Endometrial microvascular endothelial cells (primary cell): ENCODE measurements around the gene MAP3K3. TPM values are rescaled to one million over a fixed set of nuclear protein-coding genes. Genes with fewer than 3 reads are reported as not detected.
"Not testable (repeated sequence)": the region's sequence is repeated elsewhere in the genome, so short reads cannot be mapped to it uniquely, and the experiment has no call there.

Experiments
- in situ Hi-C: cut with HindIII; loops from 2 replicates; pipeline ENCODE4 v1.10.0; 2017; ENCODE audit warnings: low sequenced_read_pairs, low pct_unique_long_range_greater_than_20kb; ENCODE audit errors: inconsistent ontology term
- total RNA-seq: library from RNA; depleted of rRNA; stranded (reverse); fragments of >200 nt; gene quantifications from one replicate; pipeline ENCODE4 v1.2.3, GENCODE V29; 2015; ENCODE audit errors: inconsistent ontology term

Gene MAP3K3
- total RNA-seq, 1 donor from 2014 or later, result 52.6 TPM

DNA sequence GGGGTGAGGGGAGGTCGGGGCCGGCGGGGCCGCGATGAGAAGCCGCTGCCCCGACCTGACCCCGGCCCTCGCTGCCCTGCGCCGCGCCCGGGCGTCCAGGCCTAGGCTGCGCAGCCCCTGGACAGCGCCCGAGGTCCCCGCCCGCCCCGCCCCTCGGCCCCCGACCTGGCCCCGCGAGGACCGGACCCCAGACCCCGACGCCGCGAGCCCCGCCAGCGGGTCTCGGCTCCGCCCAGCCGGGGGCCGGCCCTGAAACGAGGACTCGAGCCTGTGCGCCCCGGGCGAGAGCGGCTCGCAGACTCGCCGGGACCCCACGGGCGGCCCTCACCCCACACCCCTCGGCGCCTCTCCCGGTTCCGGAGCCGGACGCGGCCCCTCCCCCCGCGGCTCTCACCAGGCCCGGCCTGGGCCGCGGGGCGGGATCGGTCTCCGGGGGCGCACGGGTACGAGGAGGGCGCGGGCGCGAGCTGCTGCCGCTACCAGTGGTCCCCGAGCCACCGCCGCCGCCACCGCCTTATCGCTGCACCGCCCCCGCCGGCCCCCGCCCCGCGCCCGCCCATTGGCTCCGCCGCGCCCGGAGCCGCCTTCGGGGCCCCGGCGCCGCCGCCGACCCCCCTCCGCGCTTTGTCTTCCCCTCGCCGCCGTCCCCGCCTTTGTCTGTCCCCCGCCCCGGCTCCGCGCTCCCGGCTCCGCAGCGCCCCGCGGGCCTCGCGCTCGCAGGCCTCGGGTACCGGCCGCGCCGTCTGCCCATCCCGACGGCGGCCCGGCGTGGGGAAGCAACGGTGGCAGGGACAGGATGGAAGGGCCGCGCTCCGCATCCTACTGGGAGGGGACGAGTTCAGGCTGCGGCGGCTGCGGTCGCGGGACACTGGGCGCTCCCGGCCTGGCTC is 77.7 kb downstream of the MAP3K3 start, which contains the start of gene LIMD2:
LIMD2 (minus strand) TSS at position 488 of the 890 bp plus-strand sequence. CDS start 827 bp downstream, outside the sequence.
- in situ Hi-C loops, result no loop called here

GRCh38 chr17:63700528-63701455 is 78.6 kb downstream of the MAP3K3 start:
- in situ Hi-C loops, result no loop called here

DNA sequence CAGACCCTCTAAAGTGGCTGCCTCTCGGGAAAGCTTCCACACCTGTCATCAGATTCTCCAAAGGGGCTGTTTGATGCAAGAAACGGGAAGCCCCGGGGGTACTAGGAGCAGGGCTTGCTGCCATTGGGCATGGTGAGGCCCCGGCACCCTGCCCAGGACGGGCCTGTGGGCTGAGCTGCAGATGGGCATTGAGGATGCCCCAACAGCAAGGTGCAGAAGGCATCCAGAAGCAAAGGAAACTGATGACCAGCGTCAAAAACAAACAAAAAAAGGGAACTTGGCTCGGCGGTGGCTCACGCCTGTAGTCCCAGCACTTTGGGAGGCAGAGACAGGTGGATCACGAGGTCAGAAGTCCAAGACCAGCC is 79.2 kb downstream of the MAP3K3 start:
- in situ Hi-C loops, result no loop called here

DNA sequence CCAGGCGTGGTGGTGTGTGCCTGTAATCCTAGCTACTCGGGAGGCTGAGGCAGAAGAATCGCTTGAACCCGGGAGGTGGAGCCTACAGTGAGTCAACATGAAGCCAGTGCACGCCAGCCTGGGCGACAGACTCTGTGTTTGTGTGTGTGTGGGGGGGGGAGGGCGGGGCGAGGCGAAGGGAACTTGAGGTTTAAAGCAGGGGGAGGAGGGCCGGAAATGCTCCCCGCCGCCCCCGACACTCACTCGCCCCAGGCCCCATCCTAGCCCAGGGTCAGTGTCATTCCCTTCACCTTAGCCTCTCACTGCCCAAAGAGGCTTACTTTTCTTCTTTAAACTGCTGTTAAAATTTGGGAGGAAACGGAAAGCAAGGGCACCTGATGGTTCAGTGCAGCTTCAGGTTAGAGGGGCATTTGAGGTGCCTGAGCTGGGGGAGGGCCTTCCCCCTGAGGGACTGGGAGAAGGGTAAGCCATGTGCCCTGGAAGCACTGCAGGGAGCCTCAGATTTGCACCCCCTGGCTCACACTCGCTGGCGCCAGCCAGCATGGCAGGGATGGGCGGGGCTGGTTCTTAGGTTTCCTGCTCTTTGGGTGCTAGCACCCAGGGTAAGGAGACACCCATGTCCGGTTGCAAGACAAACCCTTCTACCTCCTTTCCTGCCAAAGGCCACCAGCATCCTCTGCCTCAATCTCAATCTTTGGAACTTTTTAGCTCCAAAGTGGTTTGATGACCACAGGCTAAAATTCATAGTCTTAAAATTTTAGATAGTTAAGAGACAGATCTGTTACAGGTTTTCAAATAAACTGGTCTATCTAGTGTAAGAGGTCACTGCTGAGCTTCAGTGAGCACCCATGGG is 79.9 kb downstream of the MAP3K3 start:
- in situ Hi-C loops, result no loop called here

DNA sequence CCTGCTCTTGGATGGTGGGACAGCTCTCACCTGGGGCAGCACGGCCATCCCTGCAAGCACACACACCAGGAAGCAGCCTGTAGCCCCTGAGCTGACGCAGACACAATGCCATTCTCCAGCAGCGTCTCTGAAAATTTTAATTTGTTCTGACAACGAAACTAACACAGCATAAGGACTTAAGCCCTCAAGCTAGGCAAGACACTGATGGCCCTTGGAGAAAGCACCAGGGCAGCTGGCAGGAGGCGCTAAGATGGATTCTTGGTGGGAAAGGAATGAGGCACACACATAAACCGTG is 80.5 kb downstream of the MAP3K3 start:
- in situ Hi-C loops, result no loop called here

GRCh38 chr17:63703029-63703428 is 80.8 kb downstream of the MAP3K3 start:
- in situ Hi-C loops, result no loop called here

DNA sequence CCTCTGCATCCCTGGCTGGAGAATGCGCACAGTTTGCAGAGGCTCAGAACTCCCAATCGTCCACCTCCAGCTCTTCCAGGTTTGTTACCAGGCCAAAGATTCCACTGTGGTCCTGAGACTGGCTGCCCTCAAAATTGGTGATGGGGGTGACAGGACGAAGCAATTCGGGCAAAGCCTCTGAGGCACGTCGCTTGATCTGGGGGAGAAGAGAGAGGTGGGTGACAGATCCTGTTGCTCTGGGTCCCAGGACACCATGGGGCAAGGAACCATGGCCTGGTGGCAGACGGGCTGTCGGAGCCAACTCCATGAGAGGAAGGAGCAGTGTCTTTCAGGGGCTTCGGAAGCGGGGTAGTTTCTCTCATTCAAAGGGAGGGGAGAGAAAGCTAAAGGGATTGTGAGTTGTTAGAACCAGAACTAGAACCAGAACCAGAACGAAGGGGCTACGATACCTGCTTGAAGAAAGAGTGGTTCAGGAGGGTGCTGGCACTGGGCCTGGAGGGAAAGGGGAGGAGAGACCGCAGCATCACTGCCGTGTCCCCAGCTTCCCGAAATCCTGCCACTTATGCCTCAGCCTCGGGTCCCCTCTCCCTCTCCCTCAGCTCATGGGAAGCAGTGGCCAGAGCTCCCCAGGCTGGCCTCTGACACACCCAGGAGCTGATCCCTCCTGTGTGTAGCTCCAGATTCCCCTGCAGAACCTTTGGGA is 81.5 kb downstream of the MAP3K3 start:
- in situ Hi-C loops, result no loop called here

- in situ Hi-C loops, result no loop called here
These were observed 82.0 kb downstream of the MAP3K3 start for GRCh38 chr17:63704259-63704576.

DNA sequence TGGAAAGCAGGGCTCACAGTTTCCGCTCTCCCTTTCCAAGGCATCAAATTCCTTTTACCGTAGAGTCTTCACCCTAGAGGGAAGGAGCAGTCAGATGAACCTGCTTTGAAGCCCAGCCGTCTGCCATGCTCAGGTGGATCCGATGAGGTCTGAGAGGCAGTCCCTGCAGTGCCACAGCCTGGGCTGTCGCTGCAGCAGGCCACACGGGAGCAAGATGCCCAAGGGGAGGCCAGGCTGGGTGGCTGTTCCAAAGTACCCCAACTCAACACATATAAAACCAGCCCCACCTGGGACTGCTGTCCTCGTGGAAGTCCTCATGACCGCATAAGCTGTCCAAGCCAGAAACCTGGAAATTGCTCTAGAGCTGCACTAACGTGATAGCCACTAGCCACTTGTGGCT is 82.6 kb downstream of the MAP3K3 start:
- in situ Hi-C loops, result no loop called here

- in situ Hi-C loops, result no loop called here
These were observed 83.4 kb downstream of the MAP3K3 start for GRCh38 chr17:63705657-63706056.

GRCh38 chr17:63706336-63707082 is 84.3 kb downstream of the MAP3K3 start:
- in situ Hi-C loops, result no loop called here

DNA sequence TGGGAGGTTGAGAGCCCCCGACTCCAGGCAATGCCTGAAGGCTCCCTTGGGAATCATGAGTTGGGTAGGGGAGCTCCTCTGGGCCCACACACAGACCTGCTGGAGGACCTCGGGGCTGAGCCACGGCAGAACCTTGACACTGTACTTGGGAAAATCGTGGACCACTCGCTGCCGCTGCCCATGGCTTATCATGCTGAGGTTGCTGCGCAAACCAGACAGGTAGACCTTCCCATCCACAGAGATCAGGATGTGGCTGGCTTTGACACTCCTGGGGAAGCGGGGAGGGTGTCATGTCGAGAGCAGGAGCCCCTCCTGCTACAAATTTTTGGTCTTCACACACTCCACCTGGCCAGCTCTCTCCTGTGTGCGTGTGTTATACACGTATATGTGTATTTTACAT is 84.9 kb downstream of the MAP3K3 start:
- in situ Hi-C loops, result no loop called here

DNA sequence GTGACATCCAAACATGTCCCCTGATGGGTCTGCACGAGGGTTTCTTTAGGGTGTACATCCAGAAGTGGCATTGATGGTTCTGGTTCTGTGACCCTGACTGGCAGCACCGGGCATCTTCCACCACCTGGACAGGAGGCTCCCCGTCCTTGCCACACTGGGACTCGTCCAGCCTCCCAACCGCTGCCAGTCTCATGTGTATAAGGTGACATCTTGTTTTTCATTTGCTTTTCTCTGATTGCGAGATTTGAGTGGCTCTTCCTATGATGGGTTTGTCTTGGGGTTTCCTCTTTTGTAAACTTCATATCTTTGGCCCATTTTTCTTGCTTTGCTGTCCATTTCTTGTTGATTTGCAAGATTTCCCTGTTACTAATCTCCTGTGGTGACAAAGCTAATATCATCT is 86.9 kb downstream of the MAP3K3 start:
- in situ Hi-C loops, result no loop called here

GRCh38 chr17:63714550-63715277 is 92.5 kb downstream of the MAP3K3 start:
- in situ Hi-C loops, result no loop called here

DNA sequence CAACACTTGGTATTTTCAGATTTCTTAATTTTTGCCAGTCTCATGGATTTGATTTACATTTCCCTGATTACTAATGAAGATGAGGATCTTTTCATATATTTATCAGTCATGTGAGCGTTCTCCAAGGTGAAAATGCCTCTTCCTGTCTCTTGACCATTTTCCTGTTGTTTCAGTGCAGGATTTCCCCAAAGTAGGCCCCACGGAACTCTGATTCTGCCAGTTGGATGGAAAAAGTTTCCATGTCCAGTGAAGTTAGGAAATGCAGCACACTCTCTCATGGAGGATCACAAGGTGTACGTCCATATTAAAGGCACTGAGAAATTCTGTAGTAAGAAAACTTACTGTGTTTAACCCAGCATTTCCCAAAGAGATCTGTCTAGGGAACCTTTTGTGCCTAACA is 94.2 kb downstream of the MAP3K3 start:
- in situ Hi-C loops, result no loop called here

DNA sequence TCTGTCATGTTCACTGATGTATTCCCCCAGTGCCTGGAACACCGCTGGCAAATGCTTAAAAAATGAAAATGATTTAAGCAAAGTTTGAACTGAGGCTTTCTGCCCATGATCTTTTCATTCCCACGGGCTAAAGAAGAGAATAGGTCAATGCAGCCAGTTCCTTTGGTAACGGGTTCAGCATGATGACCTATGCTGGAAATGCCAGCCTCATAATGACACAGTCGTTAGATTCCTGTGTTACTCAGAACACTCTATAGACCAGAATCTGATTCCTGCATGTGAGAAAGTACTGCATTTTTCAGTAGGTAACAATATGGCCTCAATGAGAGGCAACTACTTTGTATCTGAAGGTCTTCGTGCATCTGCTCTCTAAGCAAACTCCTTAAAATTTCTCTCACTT is 96.8 kb downstream of the MAP3K3 start:
- in situ Hi-C loops, result no loop called here

GRCh38 chr17:63720194-63720593 is 98.0 kb downstream of the MAP3K3 start:
- in situ Hi-C loops, result not testable (repeated sequence)
